Mesenchymal stem cell (in vitro differentiated cells and primary cell): ENCODE results near the gene RHEB.
A peak's percentile ranks its signal among the peaks of the same experiment; 100 is the strongest.
"Not testable (repeated sequence)": the region's sequence is repeated elsewhere in the genome, so short reads cannot be mapped to it uniquely, and the experiment has no call there.

Experiments
- DNase-seq: peaks from one replicate; pipeline ENCODE4 v3.0.0-alpha.2; 2013
- H2AFZ ChIP-seq: one replicate; pipeline ENCODE4 v1.6.1; 2013; ENCODE audit warnings: low read depth, mild to moderate bottlenecking, control low read depth, inconsistent platforms, low read length, moderate library complexity
- H2AK5ac ChIP-seq: 2 replicates; pipeline ENCODE4 v1.6.1; 2013; ENCODE audit warnings: low read length, moderate library complexity, mild to moderate bottlenecking, inconsistent platforms; ENCODE audit not compliant: severe bottlenecking
- H2BK120ac ChIP-seq: one replicate; pipeline ENCODE4 v1.6.1; 2013; ENCODE audit warnings: low read depth, mild to moderate bottlenecking, inconsistent platforms, low read length, moderate library complexity
- H2BK12ac ChIP-seq, 2 experiments: one replicate each; pipeline ENCODE4 v1.6.1; 2013; ENCODE audit warnings: inconsistent platforms in 2 of 2, low read length in 2 of 2, mild to moderate bottlenecking in 2 of 2, moderate library complexity in 2 of 2, control low read depth in 1 of 2
- H2BK15ac ChIP-seq: one replicate; pipeline ENCODE4 v1.6.1; 2013; ENCODE audit warnings: mild to moderate bottlenecking, low read depth, inconsistent platforms; ENCODE audit not compliant: poor library complexity, severe bottlenecking
- H2BK5ac ChIP-seq: 2 replicates; pipeline ENCODE4 v1.6.1; 2013; ENCODE audit warnings: low read depth, mild to moderate bottlenecking, low read length, control low read depth, inconsistent platforms; ENCODE audit not compliant: poor library complexity, severe bottlenecking
- H3K14ac ChIP-seq, 2 experiments: one replicate each; pipeline ENCODE4 v1.6.1; 2013; ENCODE audit warnings: inconsistent platforms in 2 of 2, low read length in 2 of 2, control low read depth in 1 of 2, mild to moderate bottlenecking in 1 of 2, moderate library complexity in 1 of 2
- H3K18ac ChIP-seq, 2 experiments: one replicate each; pipeline ENCODE4 v1.6.1; 2013; ENCODE audit warnings: inconsistent platforms in 2 of 2, low read length in 2 of 2, control low read depth in 1 of 2, low read depth in 1 of 2, mild to moderate bottlenecking in 1 of 2
- H3K23ac ChIP-seq, 2 experiments: one replicate each; pipeline ENCODE4 v1.6.1; 2013; ENCODE audit warnings: inconsistent platforms in 2 of 2, low read length in 2 of 2, mild to moderate bottlenecking in 2 of 2, moderate library complexity in 2 of 2, control low read depth in 1 of 2
- H3K27ac ChIP-seq: 2 replicates; pipeline ENCODE4 v1.5.1; 2013; ENCODE audit warnings: mild to moderate bottlenecking, moderate library complexity, low read length, control low read depth, inconsistent platforms; ENCODE audit not compliant: poor library complexity, severe bottlenecking
- H3K27me3 ChIP-seq, 2 experiments: 2 replicates each; pipeline versions ENCODE4 v1.6.1 to v1.7.0; 2013; ENCODE audit warnings: low read length in 2 of 2, mild to moderate bottlenecking in 2 of 2, moderate library complexity in 2 of 2, control low read depth in 1 of 2, inconsistent platforms in 1 of 2; ENCODE audit not compliant: control insufficient read depth in 1 of 2, insufficient read depth in 1 of 2
- H3K36me3 ChIP-seq, 2 experiments: 2 replicates each; pipeline versions ENCODE4 v1.6.1 to v1.7.0; 2013; ENCODE audit warnings: low read length in 2 of 2, control low read depth in 1 of 2, inconsistent platforms in 1 of 2, low read depth in 1 of 2, mild to moderate bottlenecking in 1 of 2; ENCODE audit not compliant: insufficient read depth in 2 of 2, control insufficient read depth in 1 of 2
- H3K4ac ChIP-seq, 2 experiments: one replicate each; pipeline ENCODE4 v1.6.1; 2013; ENCODE audit warnings: inconsistent platforms in 2 of 2, low read length in 2 of 2, mild to moderate bottlenecking in 2 of 2, moderate library complexity in 2 of 2, control low read depth in 1 of 2, low read depth in 1 of 2
- H3K4me1 ChIP-seq: 2 replicates; pipeline ENCODE4 v1.6.1; 2013; ENCODE audit warnings: low read depth, low read length, control low read depth; ENCODE audit not compliant: control insufficient read depth, insufficient read depth
- H3K4me2 ChIP-seq: 2 replicates; pipeline ENCODE4 v1.6.1; 2013; ENCODE audit warnings: low read length, mild to moderate bottlenecking, inconsistent platforms; ENCODE audit not compliant: poor library complexity, severe bottlenecking
- H3K4me3 ChIP-seq, 2 experiments: 2 replicates each; pipeline versions ENCODE4 v1.5.1 to v1.7.0; 2013; ENCODE audit warnings: low read length in 2 of 2, mild to moderate bottlenecking in 2 of 2, control low read depth in 1 of 2, low read depth in 1 of 2; ENCODE audit not compliant: insufficient read depth in 1 of 2
- H3K79me1 ChIP-seq: replicated peaks from 2 replicates; pipeline ENCODE4 v1.6.1; 2013; ENCODE audit warnings: mild to moderate bottlenecking, control low read depth, low read length, inconsistent platforms; ENCODE audit not compliant: poor library complexity, severe bottlenecking
- H3K9ac ChIP-seq: 2 replicates; pipeline ENCODE4 v1.7.0; 2013; ENCODE audit warnings: mild to moderate bottlenecking, low read length, moderate library complexity
- H3K9me3 ChIP-seq: 2 replicates; pipeline ENCODE4 v1.7.0; 2013; ENCODE audit warnings: mild to moderate bottlenecking, low read length; ENCODE audit not compliant: control insufficient read depth
- H4K8ac ChIP-seq: one replicate; pipeline ENCODE4 v1.6.1; 2013; ENCODE audit warnings: inconsistent platforms, mild to moderate bottlenecking, low read length, moderate library complexity
- H4K91ac ChIP-seq: one replicate; pipeline ENCODE4 v1.6.1; 2013; ENCODE audit warnings: mild to moderate bottlenecking, low read length, inconsistent platforms
- WGBS: methylation state at CpG from one replicate; pipeline ENCODE4 v1.1.7; 2013; ENCODE audit warnings: mixed read lengths; 5-methylcytosine and 5-hydroxymethylcytosine counted together

The RHEB gene

DNA sequence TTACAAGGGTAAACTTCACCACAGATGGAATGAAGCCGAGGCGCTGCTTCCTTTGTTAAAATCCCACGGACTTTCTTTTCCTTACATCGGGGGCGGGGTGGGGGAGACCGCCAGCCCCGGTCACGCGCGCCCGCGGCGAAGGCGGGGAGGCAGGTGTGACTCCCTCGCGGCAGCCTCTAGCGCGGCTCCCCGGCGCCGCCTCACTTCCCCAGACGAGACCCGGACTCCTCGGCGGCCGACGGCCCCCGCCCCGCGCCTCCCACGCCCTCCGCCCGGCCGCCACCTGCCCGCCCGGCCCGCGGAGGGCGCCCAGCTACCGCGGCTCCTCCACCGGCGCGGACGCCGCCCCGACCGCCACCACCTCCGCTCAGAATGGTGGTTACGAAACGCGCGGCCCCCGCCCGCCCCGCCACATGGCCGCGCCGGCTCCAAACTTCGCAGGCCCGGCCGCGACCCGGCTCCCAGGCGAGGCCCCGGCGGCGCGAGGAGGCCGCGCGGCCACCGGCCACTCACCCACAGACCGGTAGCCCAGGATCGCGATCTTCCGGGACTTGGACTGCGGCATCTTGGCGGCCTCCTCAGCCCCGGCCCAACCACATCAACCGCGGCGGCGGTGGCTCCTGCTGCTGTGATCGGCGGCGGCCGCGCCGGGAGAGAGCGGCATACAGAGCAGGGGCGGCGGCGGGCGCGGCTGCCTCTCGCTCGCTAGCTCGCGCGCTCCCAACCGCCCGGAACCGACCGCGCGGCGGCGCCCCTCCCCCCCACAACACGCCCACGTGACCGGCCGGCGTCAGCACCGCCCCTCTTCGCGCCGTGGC is 539 bp downstream of the RHEB start:
- Histone ChIP-seq H4K8ac (peak overlapping the region; percentile 83), H3K4ac (peak overlapping the region; percentile 85 to 95), H2BK12ac (peak overlapping the region in 1 of 2 experiments; percentile 88), H3K27ac (peak overlapping the region; percentile 74), H3K23ac (peak overlapping the region in 1 of 2 experiments; percentile 94), H2BK15ac (peak overlapping the region; percentile 99), H3K9ac (peak overlapping the region; percentile 98), H3K4me1 (peaks cover 11% of the 10 kb centered on the region), H3K14ac (peak overlapping the region; percentile 65 to 96), H3K4me3 (peak overlapping the region; percentile 89 to 95), H4K91ac (peak overlapping the region; percentile 83), H3K18ac (peak overlapping the region; percentile 87 to 95), H2BK5ac (peak overlapping the region; percentile 89), H2AFZ (peak overlapping the region; percentile 66), H2BK120ac (peak overlapping the region; percentile 90), H3K4me2 (peak overlapping the region; percentile 38)
- H3K36me3 ChIP-seq, H3K9me3 ChIP-seq, H2AK5ac ChIP-seq, H3K79me1 ChIP-seq, H3K27me3 ChIP-seq: not testable (repeated sequence)
- peak; percentile 41 for DNase-seq
- WGBS, result under 1% methylated on average over 41 of the region's 118 CpGs

DNA sequence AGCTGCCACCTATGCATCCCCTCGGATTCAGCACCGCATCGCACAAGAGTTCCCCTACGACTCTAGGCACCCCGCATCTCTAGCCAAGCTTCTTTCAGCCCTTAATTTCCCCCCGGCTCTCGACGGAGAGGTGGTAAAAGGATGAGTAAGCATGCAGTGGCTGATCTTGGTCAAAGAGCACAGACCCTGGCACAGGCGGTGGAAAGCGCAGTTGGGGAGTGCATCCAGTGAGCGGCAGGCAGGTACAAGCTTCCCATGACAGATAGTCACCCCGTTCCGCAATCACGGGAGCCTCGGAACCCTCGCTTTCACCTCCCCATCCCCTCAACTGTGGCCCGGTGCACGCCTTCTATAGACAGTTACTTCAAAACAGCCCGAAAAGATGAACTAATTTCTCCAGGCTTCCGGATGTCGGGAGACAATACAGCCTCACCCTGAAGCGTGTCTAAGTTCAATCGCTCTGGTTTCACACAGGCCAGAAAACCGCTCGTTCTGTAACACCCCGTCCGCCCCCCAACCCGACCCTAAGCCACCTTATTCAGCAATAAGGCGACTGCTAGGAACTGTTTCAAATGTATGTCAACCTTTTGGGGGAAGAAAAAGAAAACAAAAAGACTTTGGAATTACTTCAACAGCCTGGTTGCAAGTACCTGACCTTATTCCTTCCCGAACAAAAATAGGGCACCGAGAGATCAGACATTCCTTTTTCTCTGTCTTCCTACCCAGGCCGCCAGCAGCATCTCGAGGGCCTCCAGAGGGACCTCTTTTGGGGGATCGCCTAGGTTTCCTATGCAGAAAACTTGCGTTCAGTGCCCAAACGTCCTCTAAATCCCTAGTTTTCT is 1.4 kb downstream of the RHEB start:
- Histone ChIP-seq H2AFZ (no peak overlapping the region), H2BK120ac (peak overlapping the region; percentile 90), H3K4me3 (peak overlapping the region; percentile 89 to 95), H3K27me3 (no peaks in the 10 kb centered on the region), H3K4me1 (peaks cover 10% of the 10 kb centered on the region), H3K4me2 (peak overlapping the region; percentile 38), H3K9me3 (no peaks in the 10 kb centered on the region), H2BK12ac (peak overlapping the region in 1 of 2 experiments; percentile 51), H2BK15ac (no peak overlapping the region), H4K91ac (no peak overlapping the region), H3K36me3 (peaks cover 0 to 3% of the 10 kb centered on the region in 2 experiments), H3K9ac (peak overlapping the region; percentile 98), H3K14ac (peak overlapping the region in 1 of 2 experiments; percentile 4), H3K23ac (peak overlapping the region in 1 of 2 experiments; percentile 67), H4K8ac (no peak overlapping the region), H2AK5ac (no peak overlapping the region), H3K79me1 (no peaks in the 10 kb centered on the region), H3K18ac (peak overlapping the region; percentile 87 to 95), H3K4ac (peak overlapping the region in 1 of 2 experiments; percentile 95), H2BK5ac (peak overlapping the region; percentile 67), H3K27ac (peak overlapping the region; percentile 74)
- DNase-seq, result peak; percentile 56
- WGBS, result under 1% methylated on average over 26 of the region's 36 CpGs

DNA sequence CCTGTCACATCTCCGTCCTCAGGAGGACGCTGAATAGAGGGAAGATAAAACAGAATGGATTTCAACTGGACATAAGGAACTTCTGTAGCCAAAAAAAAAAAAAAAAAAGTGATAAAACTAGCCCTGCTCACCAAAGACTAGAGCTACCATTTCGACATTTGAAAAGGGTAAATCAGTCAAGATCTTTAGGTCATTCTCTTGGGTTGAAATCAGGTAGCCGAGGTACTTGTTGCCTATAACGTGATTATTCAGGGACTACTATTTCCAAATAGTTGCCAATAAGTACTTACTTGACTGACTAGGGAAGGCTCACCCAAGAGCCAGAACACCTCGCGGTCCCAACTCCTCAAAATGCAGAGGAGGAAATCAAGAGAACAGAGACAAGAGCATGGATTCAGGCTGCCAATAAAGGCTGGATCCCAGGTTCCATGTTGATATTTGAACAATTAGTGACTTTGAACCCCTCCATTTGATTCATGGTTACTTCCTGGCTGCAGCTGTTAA is 2.0 kb downstream of the RHEB start:
- Histone ChIP-seq H2BK5ac (no peak overlapping the region), H2AK5ac (no peak overlapping the region), H3K27me3 (no peaks in the 10 kb centered on the region), H2AFZ (no peak overlapping the region), H4K8ac (no peak overlapping the region), H2BK12ac (no peak overlapping the region), H3K9ac (peak overlapping the region; percentile 98), H3K4me1 (peaks cover 10% of the 10 kb centered on the region), H4K91ac (no peak overlapping the region), H3K4ac (peak overlapping the region in 1 of 2 experiments; percentile 47), H3K18ac (no peak overlapping the region), H3K79me1 (no peaks in the 10 kb centered on the region), H3K4me2 (peak overlapping the region; percentile 47), H2BK120ac (no peak overlapping the region), H3K14ac (no peak overlapping the region), H2BK15ac (no peak overlapping the region), H3K4me3 (peak overlapping the region; percentile 89 to 95), H3K27ac (no peak overlapping the region), H3K9me3 (no peaks in the 10 kb centered on the region), H3K36me3 (peaks cover 0 to 3% of the 10 kb centered on the region in 2 experiments), H3K23ac (no peak overlapping the region)
- 84% methylated on average over 5 of the region's 7 CpGs for WGBS
- DNase-seq, result no peak

DNA sequence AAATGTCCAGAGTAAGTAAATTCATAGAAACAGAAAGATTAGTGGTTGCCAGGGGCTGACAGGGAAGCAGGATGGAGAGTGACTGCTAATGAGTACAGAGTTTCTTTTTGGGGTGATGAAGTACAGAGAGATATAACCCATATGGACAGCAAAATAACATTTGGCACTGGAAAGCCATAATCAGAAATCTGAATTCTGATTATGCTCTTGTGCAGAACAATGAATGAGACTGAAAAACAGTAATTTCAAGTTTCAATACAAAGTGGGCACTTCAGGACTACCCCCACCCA is 4.5 kb downstream of the RHEB start:
- Histone ChIP-seq H2BK5ac (no peak overlapping the region), H3K4me1 (peaks cover 6% of the 10 kb centered on the region), H3K79me1 (peaks cover 1% of the 10 kb centered on the region), H3K36me3 (peaks cover 0 to 3% of the 10 kb centered on the region in 2 experiments), H3K27ac (no peak overlapping the region), H2BK15ac (no peak overlapping the region), H3K4me2 (no peak overlapping the region), H3K9ac (no peak overlapping the region), H3K4me3 (no peak overlapping the region), H3K4ac (no peak overlapping the region), H4K91ac (no peak overlapping the region), H4K8ac (no peak overlapping the region), H3K14ac (no peak overlapping the region), H3K23ac (no peak overlapping the region), H2BK120ac (no peak overlapping the region), H2AFZ (no peak overlapping the region), H3K9me3 (no peaks in the 10 kb centered on the region), H2AK5ac (no peak overlapping the region), H2BK12ac (no peak overlapping the region), H3K18ac (no peak overlapping the region), H3K27me3 (no peaks in the 10 kb centered on the region)
- DNase-seq, result no peak
